Bronchial epithelial cell (primary cell): ENCODE measurements around the gene WDR6. TPM values are rescaled to one million over a fixed set of nuclear protein-coding genes. Genes with fewer than 3 reads are reported as not detected.

Source experiments
- DNase-seq: peaks from one replicate; pipeline ENCODE4 v3.0.0-alpha.2; 2010; ENCODE audit warnings: low read depth
- FAIRE-seq: peaks from 2 replicates; lab custom pipeline; 2011; peaks lifted over from hg19 to GRCh38; lab: Jason Lieb, UNC
- H3K27me3 ChIP-seq: 2 replicates; pipeline ENCODE4 v1.5.1; 2011; ENCODE audit warnings: low read length; ENCODE audit not compliant: control insufficient read depth, insufficient read depth
- H3K36me3 ChIP-seq: 2 replicates; pipeline ENCODE4 v1.5.1; 2011; ENCODE audit warnings: low read length; ENCODE audit not compliant: control insufficient read depth, insufficient read depth
- H3K4me3 ChIP-seq: 2 replicates; pipeline ENCODE4 v1.5.1; 2011; ENCODE audit warnings: mild to moderate bottlenecking, low read depth, low read length, control low read depth
- total RNA-seq: library from RNA; depleted of rRNA; stranded (reverse); fragments of >200 nt; gene quantifications from 2 replicates; pipeline ENCODE4 v1.2.1, GENCODE V29; 2014
- TF ChIP-seq, protein P1 (sequence below): IDR thresholded peaks from 2 replicates; pipeline ENCODE4 v1.5.1; 2011; ENCODE audit warnings: mild to moderate bottlenecking, moderate library complexity, low read length, control low read depth, inconsistent platforms; ENCODE audit not compliant: insufficient read depth, severe bottlenecking

Gene WDR6
- total RNA-seq, 1 donor from 2014 or later, result 61.1 TPM

DNA sequence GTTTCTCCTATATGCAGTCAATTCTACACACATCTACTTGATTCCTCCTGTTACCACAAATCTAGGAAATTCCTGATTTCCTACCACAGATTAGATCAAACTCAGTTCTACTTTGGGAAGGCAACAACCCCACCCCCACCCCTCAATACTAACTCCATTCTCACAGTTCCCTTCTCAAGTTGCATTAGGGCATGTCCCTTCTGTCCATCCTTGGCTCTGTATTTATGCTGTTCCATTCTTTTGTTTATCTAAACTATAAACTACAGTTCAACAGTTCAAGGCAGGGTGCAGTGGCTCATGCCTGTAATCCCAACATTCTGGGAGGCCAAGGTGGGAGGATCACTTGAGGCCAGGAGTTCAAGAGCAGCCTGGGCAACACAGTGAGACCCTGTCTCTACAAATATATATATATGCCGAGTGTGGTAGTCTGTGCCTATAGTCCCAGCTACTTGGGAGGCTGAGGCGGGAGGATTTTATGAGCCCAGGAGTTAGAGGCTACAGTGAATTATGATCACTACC, 47.2 kb downstream of the WDR6 start:
- H3K36me3 ChIP-seq, result peaks cover 17% of the 10 kb centered on the region

DNA sequence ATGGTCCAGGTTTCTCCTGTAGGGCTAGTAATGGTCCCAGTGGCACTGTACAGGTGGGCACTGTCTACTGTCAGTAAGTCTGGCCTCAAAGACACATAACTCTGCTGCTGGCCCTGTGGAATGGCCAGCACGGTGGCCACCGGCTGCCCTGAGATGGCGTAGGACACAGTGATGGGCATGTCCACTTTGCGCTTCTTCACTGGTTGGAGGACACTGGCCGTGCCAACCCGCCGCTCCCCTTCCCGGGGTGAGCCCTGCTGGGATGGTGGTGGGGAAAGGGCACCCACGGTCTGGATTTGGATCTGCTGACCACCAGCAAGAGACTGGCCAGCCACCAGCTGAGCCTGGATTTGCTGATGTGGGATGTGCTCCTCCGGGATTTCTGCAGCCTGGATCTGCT, 50.1 kb downstream of the WDR6 start:
- FAIRE-seq, result no peak
- peaks cover 19% of the 10 kb centered on the region for H3K36me3 ChIP-seq
- no peak for DNase-seq
- TF ChIP-seq, protein P1, sequence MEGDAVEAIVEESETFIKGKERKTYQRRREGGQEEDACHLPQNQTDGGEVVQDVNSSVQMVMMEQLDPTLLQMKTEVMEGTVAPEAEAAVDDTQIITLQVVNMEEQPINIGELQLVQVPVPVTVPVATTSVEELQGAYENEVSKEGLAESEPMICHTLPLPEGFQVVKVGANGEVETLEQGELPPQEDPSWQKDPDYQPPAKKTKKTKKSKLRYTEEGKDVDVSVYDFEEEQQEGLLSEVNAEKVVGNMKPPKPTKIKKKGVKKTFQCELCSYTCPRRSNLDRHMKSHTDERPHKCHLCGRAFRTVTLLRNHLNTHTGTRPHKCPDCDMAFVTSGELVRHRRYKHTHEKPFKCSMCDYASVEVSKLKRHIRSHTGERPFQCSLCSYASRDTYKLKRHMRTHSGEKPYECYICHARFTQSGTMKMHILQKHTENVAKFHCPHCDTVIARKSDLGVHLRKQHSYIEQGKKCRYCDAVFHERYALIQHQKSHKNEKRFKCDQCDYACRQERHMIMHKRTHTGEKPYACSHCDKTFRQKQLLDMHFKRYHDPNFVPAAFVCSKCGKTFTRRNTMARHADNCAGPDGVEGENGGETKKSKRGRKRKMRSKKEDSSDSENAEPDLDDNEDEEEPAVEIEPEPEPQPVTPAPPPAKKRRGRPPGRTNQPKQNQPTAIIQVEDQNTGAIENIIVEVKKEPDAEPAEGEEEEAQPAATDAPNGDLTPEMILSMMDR, result no peak
- H3K27me3 ChIP-seq, result no peaks in the 10 kb centered on the region
- no peak overlapping the region for H3K4me3 ChIP-seq

More for the DNA sequence above, 47.2 kb downstream of the WDR6 start:
- H3K27me3 ChIP-seq, result no peaks in the 10 kb centered on the region
- TF ChIP-seq, protein P1, result no peak
- DNase-seq (no peak), FAIRE-seq (no peak)
- H3K4me3 ChIP-seq, result no peak overlapping the region

DNA sequence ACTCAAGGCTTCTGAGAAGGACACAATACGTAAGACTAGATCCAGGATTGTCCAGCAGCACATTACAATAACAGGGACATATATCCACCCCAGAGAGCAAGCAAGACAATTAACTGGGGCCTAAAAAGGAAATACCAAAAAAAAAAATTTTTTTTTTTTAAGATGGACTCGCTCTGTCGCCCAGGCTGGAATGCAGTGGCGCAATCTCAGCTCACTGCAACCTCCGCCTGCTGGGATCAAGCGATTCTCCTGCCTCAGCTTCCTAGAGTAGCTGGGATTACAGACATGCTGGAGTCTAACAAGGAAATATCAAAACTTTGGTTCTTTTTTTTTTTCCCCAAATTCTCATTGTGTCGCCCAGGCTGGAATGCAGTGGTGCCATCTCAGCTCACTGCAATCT, 50.8 kb downstream of the WDR6 start:
- DNase-seq (no peak), FAIRE-seq (no peak)
- Histone ChIP-seq H3K4me3 (no peak overlapping the region), H3K36me3 (peaks cover 18% of the 10 kb centered on the region), H3K27me3 (no peaks in the 10 kb centered on the region)
- TF ChIP-seq, protein P1, result no peak

Other genes with a start within 250 kb of the WDR6 start
- 28.7 and 32.9 TPM in 2 replicates for gene PRKAR2A, start 159.5 kb upstream of the WDR6 start, total RNA-seq
- gene SLC25A20, start 108.5 kb upstream of the WDR6 start, total RNA-seq, result 9.5 and 11.8 TPM in 2 replicates
- 119 and 124 TPM in 2 replicates for gene ARIH2, start 88.5 kb upstream of the WDR6 start, total RNA-seq
- 15.8 and 28.7 TPM in 2 replicates for gene P4HTM, start 17.1 kb upstream of the WDR6 start, total RNA-seq
- gene DALRD3, start 11.2 kb downstream of the WDR6 start, total RNA-seq, result 34.2 and 44.0 TPM in 2 replicates
- gene NDUFAF3, start 14.7 kb downstream of the WDR6 start, total RNA-seq, result 36.3 and 58.9 TPM in 2 replicates
- 270 and 478 TPM in 2 replicates for gene IMPDH2, start 22.0 kb downstream of the WDR6 start, total RNA-seq
- 39.2 and 52.0 TPM in 2 replicates for gene QRICH1, start 86.7 kb downstream of the WDR6 start, total RNA-seq
- 138 and 232 TPM in 2 replicates for gene QARS1, start 97.4 kb downstream of the WDR6 start, total RNA-seq
- gene USP19, start 113.4 kb downstream of the WDR6 start, total RNA-seq, result 39.5 and 44.4 TPM in 2 replicates
- gene LAMB2, start 125.7 kb downstream of the WDR6 start, total RNA-seq, result 174 and 189 TPM in 2 replicates
- 19.1 and 19.5 TPM in 2 replicates for gene CCDC71, start 158.9 kb downstream of the WDR6 start, total RNA-seq
- gene KLHDC8B, start 164.2 kb downstream of the WDR6 start, total RNA-seq, result 37.9 and 95.5 TPM in 2 replicates